ENCODE data around the gene TCTA.

Gene TCTA

DNA sequence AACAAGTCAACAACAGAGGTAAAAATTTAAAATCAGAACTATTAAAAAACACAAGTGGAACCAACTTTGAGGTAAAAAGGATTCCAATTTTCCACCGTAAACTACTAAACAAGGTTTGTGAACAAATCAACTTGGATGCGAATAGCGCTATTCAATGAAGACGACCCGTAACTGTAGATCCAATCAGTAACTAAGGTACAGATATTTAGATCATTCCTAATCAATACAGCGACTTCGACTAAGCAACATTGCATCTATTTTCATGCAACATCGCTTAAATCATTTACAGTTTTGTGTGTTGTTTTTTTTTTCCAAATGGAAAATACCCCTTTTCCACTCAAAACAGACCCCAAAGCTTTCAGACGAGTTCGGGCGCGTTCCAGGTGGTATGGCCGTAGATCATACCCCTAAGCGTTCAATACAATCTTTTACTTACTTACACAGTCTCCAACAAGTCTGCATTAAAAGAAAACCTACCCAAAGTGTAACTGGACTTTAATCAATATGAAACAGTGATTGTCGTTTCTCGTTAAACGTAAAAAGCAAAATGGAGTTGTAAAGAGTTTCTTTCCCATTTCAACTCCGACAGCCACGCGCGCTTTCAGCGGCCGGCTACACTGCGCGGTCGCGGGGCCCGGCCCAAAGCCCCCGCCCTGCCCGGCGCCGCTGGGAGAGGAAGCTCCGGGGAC, 1.2 kb upstream of the TCTA start:
- DNase-seq (ENCODE audit: low spot score), result no peak

DNA sequence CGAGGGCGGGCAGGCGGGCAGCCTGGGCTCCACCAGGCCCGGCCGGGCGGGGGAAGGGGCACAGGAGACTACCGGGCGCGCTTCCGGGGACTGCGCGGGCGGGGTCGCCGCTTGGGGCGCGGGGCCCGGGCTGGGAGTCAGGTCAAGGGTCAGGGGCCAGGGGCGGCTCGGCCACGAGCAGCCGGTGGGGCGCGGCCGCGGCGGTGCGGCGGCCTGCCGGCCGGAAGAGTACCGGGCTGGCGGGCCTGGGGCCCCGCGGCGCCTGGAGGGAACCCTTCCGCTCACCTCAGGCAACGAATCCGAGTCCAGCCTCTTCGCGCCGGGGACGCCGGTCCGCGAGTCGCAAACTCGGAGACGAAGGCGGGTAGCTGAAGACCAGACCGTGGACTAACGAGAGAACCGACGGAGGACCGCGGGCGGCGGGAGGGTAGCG, 672 bp upstream of the TCTA start:
- no peak for DNase-seq (ENCODE audit: low spot score)

DNA sequence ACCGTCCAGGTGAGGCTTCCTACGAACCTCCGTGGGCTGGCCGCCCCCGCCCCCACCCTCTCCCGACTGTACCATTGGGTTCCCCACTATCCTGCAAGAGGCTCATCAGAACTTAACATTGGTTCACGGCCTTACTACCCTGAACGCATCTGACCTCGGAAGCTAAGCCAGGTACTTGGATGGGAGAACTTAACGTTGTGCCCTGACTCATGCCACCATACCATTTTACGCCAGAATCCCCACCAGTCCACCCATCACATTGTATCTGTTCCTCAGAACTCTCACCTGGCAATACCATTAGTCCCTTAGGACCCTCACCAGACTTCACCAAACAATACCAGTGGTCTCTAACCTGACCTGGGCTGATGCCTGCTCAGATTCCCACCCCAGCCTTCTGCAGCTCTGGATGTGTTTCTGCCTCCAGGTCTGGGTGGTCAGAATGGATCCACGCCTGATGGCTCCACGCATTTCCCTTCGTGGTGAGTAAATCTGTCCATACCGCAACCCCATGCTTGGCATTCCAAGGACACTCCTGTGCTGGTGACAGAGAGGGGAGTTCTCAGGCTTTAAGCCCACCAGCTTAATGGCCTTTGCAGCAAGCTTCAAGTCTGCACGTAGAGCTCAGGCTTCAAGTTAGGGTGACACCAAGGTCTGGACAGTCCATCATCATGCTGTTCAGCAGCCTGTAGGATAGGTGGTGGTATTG, 562 bp downstream of the TCTA start:
- no peak for DNase-seq (ENCODE audit: low spot score)

- DNase-seq (ENCODE audit: low spot score), result no peak
These were observed 1.1 kb downstream of the TCTA start for GRCh38 chr3:49413338-49413734.

DNA sequence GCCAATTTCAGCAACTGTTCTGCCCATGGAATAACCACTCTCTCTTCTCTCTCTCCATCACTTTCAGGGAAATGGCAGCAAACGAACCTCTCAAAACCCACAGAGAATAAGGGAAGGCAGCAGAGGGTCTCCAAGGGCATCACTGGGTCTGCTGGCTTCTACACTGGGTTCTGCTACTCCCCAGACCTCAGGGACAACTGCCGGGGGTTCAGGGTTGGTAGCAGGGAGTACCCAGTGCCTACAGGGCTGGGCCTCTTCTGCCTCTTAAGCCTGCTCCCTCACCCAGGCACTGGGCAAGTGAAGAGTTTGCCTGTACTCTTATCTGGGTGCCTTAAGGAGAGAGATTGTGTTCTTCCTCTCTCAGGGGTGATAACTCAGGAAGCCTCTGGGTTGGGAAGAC, 2.5 kb downstream of the TCTA start:
- DNase-seq (ENCODE audit: low spot score), result no peak

DNA sequence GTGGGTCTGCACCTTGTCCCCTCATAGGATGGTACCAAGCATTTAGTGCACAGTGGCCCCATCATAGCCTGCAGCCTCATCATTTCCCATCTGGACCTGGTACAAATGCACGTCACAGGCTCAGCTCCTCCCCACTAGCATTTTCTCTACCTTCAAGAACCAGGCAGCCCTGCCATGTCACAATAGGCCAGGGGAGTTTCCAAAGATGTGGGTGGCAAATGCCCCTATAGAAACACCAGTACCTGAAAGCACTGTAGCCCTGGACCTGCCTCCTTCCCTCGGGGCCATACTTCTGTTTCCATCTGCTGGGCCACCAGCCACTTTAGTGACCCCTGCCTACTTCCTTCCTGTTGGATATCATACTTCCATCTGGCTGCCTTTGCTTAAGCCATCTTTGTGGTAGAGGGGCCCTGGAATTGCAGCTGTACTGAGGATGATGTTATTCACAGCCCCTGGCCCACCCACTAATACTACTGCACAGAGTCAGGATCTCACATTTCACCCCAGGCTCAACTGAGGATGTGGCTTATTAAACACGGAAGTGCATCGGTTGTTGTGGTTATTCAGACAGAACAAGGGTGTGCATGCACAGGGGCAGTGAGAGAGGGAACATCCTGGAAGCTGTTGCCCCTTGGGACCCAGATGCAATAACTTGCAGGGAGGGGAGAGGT, 3.8 kb downstream of the TCTA start:
- no peak for DNase-seq (ENCODE audit: low spot score)

- no peak for DNase-seq (ENCODE audit: low spot score)
These were observed 4.6 kb downstream of the TCTA start for GRCh38 chr3:49416867-49417266.

GRCh38 chr3:49417516-49418120, 5.4 kb downstream of the TCTA start:
- DNase-seq (ENCODE audit: low spot score), result no peak

DNA sequence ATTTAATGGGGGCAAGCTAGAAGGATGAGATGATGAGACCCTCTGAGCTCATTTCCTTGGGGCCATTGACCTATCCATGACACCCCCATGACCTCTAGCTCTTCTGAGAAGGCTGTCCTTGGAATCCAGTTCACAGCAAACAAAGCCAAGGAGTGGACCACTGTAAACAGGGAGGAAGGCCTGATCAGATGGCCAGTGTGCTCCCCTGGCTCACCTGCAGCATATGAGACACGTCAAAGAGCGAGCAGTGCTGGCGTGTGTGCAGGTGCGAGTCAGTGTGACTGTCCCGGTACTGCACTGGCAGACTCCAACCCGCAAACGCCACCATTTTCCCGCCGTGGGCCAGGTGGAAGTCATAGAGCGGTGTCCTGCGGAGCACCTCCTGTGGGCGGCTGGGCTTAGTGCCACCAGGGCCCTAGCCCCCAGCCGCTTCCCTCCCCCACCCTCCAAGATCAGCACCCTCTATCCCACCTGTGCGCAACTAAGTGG, 9.7 kb downstream of the TCTA start:
- DNase-seq (ENCODE audit: low spot score), result no peak

- DNase-seq (ENCODE audit: low spot score), result peak; percentile 91
These were observed 10.4 kb downstream of the TCTA start, which contains the start of gene AMT for GRCh38 chr3:49422379-49423248. AMT (minus strand) TSS chr3:49422473; CDS start chr3:49422450, 23 bp downstream.

GRCh38 chr3:49424816-49425215, 12.6 kb downstream of the TCTA start:
- DNase-seq (ENCODE audit: low spot score), result no peak

DNA sequence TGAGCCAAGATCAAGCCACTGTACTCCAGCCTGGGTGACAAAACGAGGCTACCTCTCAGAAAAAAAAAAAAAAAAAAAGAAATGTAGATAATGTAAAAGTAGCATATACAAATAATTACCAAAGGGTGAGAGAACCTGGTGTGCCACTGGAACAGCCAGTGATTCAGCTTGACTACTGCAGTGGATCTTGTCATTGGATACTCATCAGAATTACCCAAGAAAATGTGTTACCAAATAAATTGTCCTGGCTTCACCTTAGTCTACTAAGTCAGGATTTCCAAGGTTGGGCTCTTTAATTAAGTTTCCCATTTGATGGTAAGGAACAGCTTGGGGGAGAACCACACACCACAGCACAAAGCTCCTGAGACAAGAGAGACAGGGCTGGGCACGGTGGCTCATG, 15.4 kb downstream of the TCTA start:
- DNase-seq (ENCODE audit: low spot score), result no peak

DNA sequence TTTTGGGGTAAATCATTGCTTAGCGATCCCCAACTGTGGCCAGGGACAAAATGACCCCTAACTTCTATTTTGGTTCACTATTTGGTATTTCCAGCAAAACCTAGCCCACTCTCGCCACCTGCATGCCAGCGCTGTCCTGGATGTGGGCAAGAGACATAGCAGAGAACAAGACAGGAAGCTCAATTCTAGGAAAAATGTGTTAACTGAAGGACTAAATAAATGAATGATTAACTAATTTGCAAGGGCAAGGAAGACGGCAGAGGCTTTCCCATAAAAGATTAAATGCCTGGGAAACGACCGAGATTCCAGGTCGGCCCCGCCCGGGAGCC, 16.5 kb downstream of the TCTA start:
- no peak for DNase-seq (ENCODE audit: low spot score)

DNA sequence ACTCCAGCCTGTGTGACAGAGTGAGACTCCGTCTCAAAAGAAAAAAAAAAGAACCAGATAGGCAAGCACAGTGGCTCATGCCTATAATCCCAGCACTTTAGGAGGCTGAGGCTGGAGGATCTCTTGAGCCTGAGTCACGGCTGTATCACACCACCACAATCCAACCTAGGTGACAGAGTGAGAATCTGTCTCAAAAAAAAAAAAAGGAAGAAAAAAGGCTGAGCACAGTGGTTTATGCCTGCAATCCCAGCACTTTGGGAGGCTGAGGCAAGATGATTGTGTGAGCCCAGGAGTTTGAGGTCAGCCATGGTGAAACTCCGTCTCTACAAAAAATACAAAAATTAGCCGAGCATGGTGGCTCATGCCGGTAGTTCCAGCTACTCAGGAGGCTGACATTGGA, 22.5 kb downstream of the TCTA start:
- DNase-seq (ENCODE audit: low spot score), result no peak

GRCh38 chr3:49445391-49445790, 33.2 kb downstream of the TCTA start:
- no peak for DNase-seq (ENCODE audit: low spot score)

- no peak for DNase-seq (ENCODE audit: low spot score)
These were observed 41.4 kb downstream of the TCTA start for GRCh38 chr3:49453621-49454020.

GRCh38 chr3:49454458-49454857, 42.2 kb downstream of the TCTA start:
- DNase-seq (ENCODE audit: low spot score), result no peak

- DNase-seq (ENCODE audit: low spot score), result no peak
These were observed 42.9 kb downstream of the TCTA start for GRCh38 chr3:49454898-49455681.

DNA sequence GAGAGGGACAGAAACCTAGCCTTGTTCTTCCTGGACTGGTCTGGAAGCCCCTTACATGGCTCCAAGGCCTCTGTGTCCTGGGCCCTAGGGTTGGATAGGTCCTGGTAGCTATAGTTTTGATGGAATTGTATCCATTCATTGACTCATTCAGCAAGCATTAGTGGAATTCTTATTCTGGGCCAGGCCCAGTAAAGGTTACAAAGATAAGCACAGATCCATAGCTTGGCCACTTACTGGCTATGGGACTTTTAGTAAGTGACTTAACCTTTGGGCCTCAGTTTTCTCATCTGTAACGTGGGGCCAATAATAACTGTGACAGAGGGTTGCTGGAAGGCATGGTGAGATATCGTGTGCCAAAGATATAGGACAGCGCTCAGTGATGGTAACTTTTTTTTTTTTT, 44.2 kb downstream of the TCTA start:
- no peak for DNase-seq (ENCODE audit: low spot score)

DNA sequence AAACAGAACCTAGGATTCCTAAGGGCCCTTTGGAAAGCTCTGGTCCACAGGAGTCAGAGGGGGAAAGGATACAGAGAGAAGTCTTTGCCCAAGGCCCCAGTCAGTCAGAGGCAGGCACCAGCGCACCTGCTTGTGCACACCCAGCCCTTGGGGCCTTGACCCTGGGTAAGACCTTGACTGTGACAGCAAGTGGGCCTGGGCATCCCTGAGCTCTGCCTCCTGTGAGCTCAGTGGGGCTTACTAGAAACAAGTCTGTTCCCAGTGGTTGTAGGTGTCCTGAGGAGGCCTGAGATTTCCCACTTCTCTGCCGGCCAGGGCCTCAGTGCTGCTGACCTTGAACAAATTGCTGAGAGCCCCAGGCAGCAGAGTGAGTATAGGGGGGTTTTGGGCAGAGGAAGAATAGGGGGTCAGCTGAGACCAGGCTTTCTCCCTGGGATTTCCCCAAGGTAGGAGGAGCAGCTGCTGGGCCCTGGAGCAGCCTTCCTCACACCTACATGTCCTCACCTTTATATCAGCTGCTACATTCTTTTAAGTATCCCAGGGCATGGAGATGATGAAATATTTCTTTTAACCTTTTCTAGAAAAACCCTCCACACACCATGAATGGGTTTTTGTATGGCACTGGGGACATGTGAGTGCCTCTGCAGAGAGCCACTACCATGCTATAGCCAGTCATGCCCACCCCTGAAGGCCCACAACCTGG, 48.1 kb downstream of the TCTA start:
- no peak for DNase-seq (ENCODE audit: low spot score)
